Heart left ventricle (tissue), 16 donors: Measurements from ENCODE around the gene MBD1. TPM values are rescaled to one million over a fixed set of nuclear protein-coding genes. Genes with fewer than 3 reads are reported as not detected.

Experiments used
- ATAC-seq, 4 donors: fragments of 200-7000 bp; cut with Tn5 transposase; one replicate each; pipeline ENCODE4 v1.9.1; 2020 to 2022; ENCODE audit warnings: moderate library complexity in 4 of 4, mild to moderate bottlenecking in 3 of 4, moderate number of reproducible peaks in 1 of 4
- DNase-seq, 5 donors: peaks; one replicate each; pipeline ENCODE4 v3.0.0-alpha.2; 2020
- H3K27ac ChIP-seq, 12 donors: fragments of 200-600 bp; sonication (generic) in 4 of 12; one replicate each; pipeline versions ENCODE4 v1.5.0 to v1.8.0; 2016 to 2022; ENCODE audit warnings: mild to moderate bottlenecking in 2 of 12
- H3K27me3 ChIP-seq, 9 donors: fragments of 200-600 bp; sonication (generic) in 2 of 9; one replicate each; pipeline versions ENCODE4 v1.5.1 to v1.8.0; 2016 to 2022; ENCODE audit warnings: mild to moderate bottlenecking in 3 of 9
- H3K36me3 ChIP-seq, 9 donors: fragments of 200-600 bp; sonication (generic) in 2 of 9; one replicate each; pipeline versions ENCODE4 v1.5.0 to v1.8.0; 2018 to 2022; ENCODE audit warnings: mild to moderate bottlenecking in 2 of 9
- H3K4me1 ChIP-seq, 12 donors: fragments of 200-600 bp; sonication (generic) in 4 of 12; one replicate each; pipeline versions ENCODE4 v1.5.0 to v1.8.0; 2016 to 2022; ENCODE audit warnings: mild to moderate bottlenecking in 3 of 12
- H3K4me3 ChIP-seq, 12 donors: fragments of 200-600 bp; sonication (generic) in 4 of 12; one replicate each; pipeline versions ENCODE4 v1.5.0 to v1.8.0; 2017 to 2022; ENCODE audit warnings: mild to moderate bottlenecking in 9 of 12, moderate library complexity in 4 of 12
- H3K9me3 ChIP-seq, 12 donors: fragments of 200-600 bp; sonication (generic) in 4 of 12; one replicate each; pipeline versions ENCODE4 v1.5.0 to v1.8.0; 2016 to 2022; ENCODE audit warnings: mild to moderate bottlenecking in 1 of 12
- POLR2A ChIP-seq, 2 donors: fragments of 450-650 bp; IDR thresholded peaks; one replicate each; pipeline ENCODE4 v1.6.1; 2017; ENCODE audit warnings: antibody characterized with exemption in 2 of 2, mild to moderate bottlenecking in 2 of 2, moderate library complexity in 2 of 2
- WGBS, 4 donors: extraction: QIAGEN DNeasy Blood & Tissue Kit in 2 of 4; methylation state at CpG; one replicate each; pipeline versions ENCODE4 v1.1.5 to v1.1.7; 2013 to 2018; 5-methylcytosine and 5-hydroxymethylcytosine counted together
- intact Hi-C, 10 donors: fragments of 100-400 bp; cut with DNase I; formaldehyde crosslinking; loops; one replicate each; pipeline versions ENCODE4 v1.11.1 to v1.14.2; 2022
- polyA plus RNA-seq, 2 donors: library from polyadenylated mRNA; stranded (reverse); fragments of 200-250 nt; gene quantifications; one replicate each; pipeline ENCODE4 v1.2.3, GENCODE V29; 2013
- total RNA-seq, 9 donors: library from RNA; depleted of rRNA in 2 of 9; stranded (reverse); fragments of >200 nt in 2 of 9; fragmentation: NEBNext Ultra II Directional in 3 of 9; extraction: Animal tissue kit (Norgen Biotek cat#: 25700) in 3 of 9; gene quantifications; one replicate each; pipeline versions ENCODE4 v1.1.0 to v1.2.4, GENCODE V29; 2016 to 2023
- TF ChIP-seq, protein P1 (sequence below), 12 donors: fragments of 200-600 bp; sonication (generic) in 4 of 12; IDR thresholded peaks; one replicate each; pipeline versions ENCODE4 v1.5.0 to v1.8.0; 2018 to 2022; ENCODE audit warnings: antibody characterized with exemption in 12 of 12, mild to moderate bottlenecking in 5 of 12
- donor health status: ischemic (EF 13 %, LVEDD 7.1; RV severe dilation, severe dysfunction).
- donor health status: healthy with polysubstance abuse.
- donor health status: DM: no; HTN: yes; CAD: no.
- donor health status: DM: no; HTN: no; CAD: no.
- donor health status: ischemic (EF 25% LVEDD 6.9; RV normal size, moderate dysfunction).
- donor health status: ischemic (EF 25% LVEDD 5.7; RV mildly dilated, moderate dysfunction).
- donor health status: healthy.
- donor health status: DM: yes; HTN: yes; CAD: no.
- donor health status: ischemic (EF 35%, LVEDD 5.7; RV mildly dilated, moderate dysfunction).
- donor health status: nonischemic (EF 11% LVEDD 7.7; RV severe dilation, severe dysfunction).
- donor health status: DM: yes; HTN: yes; CAD: no.
- donor health status: PGD.
- donor health status: ischemic (EF 29% LVEDD 5.4; RV normal size, mild dysfunction).
- donor health status: nonischemic (EF 23%, LVEDD 6.1; RV moderate dilation, normal function).

The MBD1 gene
- total and polyA plus RNA-seq, 11 donors: 22.4 to 87.7 (median 51.4) TPM

DNA sequence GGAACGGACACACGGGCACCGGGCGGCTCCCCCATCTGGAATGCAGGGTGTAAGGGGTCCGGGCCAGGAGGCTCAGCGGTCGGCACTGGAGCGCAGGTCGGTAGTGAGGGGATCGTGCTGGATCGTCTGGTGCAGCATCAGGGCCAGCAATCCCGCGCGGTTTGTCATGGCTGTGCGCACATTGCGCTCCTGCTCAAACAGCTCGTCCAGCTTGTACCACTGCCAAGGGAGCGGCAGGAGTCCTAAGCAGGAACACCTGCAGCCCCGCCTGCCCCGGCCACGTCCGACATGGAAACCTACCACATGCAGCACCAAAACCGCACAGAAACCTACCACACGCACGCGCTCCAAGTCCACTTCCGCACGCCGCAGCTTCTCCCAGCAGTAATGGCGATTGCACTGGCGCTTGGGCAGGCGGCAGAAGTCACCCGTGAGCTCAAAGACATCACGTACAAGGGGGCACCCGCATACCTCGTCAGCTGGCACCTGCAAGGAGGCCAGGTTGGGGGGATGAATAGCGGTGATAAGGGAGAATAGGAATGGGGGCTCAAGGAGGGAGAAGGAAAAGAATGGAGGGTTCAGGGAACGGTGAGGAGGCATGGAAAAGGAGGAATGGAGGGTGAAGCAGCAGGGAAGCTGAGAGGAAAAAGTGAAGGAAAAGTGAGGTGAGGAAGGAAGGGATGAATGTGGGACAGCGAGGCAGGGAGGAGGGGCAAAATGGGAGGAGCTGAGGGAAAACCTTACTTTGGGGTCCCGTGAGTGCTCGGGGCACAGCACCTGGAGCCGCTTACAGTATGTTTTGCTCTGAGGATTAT is 1.4 kb upstream of the MBD1 start:
- DNase-seq: peak in 3 of 5 donors; percentile 36 to 64 (median 38)
- H3K4me1 ChIP-seq: peaks cover 3 to 41% (median 24%) of the 10 kb centered on the region in 12 donors
- H3K9me3 ChIP-seq: no peaks in the 10 kb centered on the region
- WGBS, 4 donors: 92 to 96% (median 93%) methylated on average over 34 to 42 of the region's 42 CpGs
- H3K4me3 ChIP-seq: peak overlapping the region in 2 of 12 donors; percentile 87 to 90
- H3K36me3 ChIP-seq: peaks cover 0 to 55% (median 36%) of the 10 kb centered on the region in 9 donors
- intact Hi-C loops: loop anchor here in 6 of 10 donors (5.0 to 10.0 kb wide), 6 partner anchors 90 to 788 kb away; partner anchors contain the start of genes RPL17 (in 2 of the 6), ACAA2 (in 1 of the 6), ELAC1 (in 1 of the 6) and SKA1 (in 1 of the 6)
- TF ChIP-seq, protein P1, sequence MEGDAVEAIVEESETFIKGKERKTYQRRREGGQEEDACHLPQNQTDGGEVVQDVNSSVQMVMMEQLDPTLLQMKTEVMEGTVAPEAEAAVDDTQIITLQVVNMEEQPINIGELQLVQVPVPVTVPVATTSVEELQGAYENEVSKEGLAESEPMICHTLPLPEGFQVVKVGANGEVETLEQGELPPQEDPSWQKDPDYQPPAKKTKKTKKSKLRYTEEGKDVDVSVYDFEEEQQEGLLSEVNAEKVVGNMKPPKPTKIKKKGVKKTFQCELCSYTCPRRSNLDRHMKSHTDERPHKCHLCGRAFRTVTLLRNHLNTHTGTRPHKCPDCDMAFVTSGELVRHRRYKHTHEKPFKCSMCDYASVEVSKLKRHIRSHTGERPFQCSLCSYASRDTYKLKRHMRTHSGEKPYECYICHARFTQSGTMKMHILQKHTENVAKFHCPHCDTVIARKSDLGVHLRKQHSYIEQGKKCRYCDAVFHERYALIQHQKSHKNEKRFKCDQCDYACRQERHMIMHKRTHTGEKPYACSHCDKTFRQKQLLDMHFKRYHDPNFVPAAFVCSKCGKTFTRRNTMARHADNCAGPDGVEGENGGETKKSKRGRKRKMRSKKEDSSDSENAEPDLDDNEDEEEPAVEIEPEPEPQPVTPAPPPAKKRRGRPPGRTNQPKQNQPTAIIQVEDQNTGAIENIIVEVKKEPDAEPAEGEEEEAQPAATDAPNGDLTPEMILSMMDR (IDR thresholded peaks at IDR 0.05): no peak
- no peak for TF ChIP-seq POLR2A (IDR thresholded peaks at IDR 0.05)
- peak overlapping the region in 1 of 12 donors; percentile 86 for H3K27ac ChIP-seq
- ATAC-seq: no peak
- no peaks in the 10 kb centered on the region for H3K27me3 ChIP-seq

- no peak for TF ChIP-seq POLR2A (IDR thresholded peaks at IDR 0.05)
- TF ChIP-seq, protein P1 (IDR thresholded peaks at IDR 0.05): no peak
- Histone ChIP-seq H3K4me3 (peak overlapping the region; percentile 62 to 99 (median 87)), H3K36me3 (peaks cover 0 to 62% (median 43%) of the 10 kb centered on the region in 9 donors), H3K9me3 (no peaks in the 10 kb centered on the region), H3K27ac (peak overlapping the region; percentile 41 to 96 (median 92)), H3K4me1 (peaks cover 3 to 41% (median 24%) of the 10 kb centered on the region in 12 donors), H3K27me3 (no peaks in the 10 kb centered on the region)
- DNase-seq (peak in 1 of 5 donors; percentile 50), ATAC-seq (peak in 2 of 4 donors; percentile 0 to 2)
- 33 to 65% (median 39%) methylated on average over 18 to 35 of the region's 35 CpGs for WGBS, 4 donors
- intact Hi-C loops: loop anchor here in 7 of 10 donors (1.0 to 10.0 kb wide), 9 partner anchors 14 to 787 kb away; partner anchors contain the start of genes CFAP53 (in 2 of the 7), RPL17 (in 2 of the 7), ACAA2 (in 1 of the 7) and ELAC1 (in 1 of the 7)
Observed at GRCh38 chr18:50281972-50282520, 723 bp upstream of the MBD1 start.

- intact Hi-C loops: loop anchor here in 7 of 10 donors (1.0 to 10.0 kb wide), 9 partner anchors 12 to 786 kb away; partner anchors contain the start of genes CFAP53 (in 2 of the 7), RPL17 (in 2 of the 7), ACAA2 (in 1 of the 7) and ELAC1 (in 1 of the 7)
- H3K9me3 ChIP-seq: no peaks in the 10 kb centered on the region
- ATAC-seq (no peak), DNase-seq (no peak)
- WGBS, 4 donors: 1 to 2% (median 2%) methylated on average over 16 of the region's 16 CpGs
- TF ChIP-seq POLR2A (IDR thresholded peaks at IDR 0.05): no peak
- TF ChIP-seq, protein P1 (IDR thresholded peaks at IDR 0.05): no peak
- H3K4me3 ChIP-seq: peak overlapping the region; percentile 62 to 99 (median 87)
- H3K36me3 ChIP-seq: peaks cover 1 to 74% (median 56%) of the 10 kb centered on the region in 9 donors
- H3K4me1 ChIP-seq: peaks cover 3 to 29% (median 23%) of the 10 kb centered on the region in 12 donors
- no peaks in the 10 kb centered on the region for H3K27me3 ChIP-seq
- H3K27ac ChIP-seq: peak overlapping the region; percentile 41 to 96 (median 92)
Observed at GRCh38 chr18:50280707-50281294, 522 bp downstream of the MBD1 start.
